GM21381 (cell line): Measurements from ENCODE around the gene VPS39.
"Not testable (repeated sequence)": the region's sequence is repeated elsewhere in the genome, so short reads cannot be mapped to it uniquely, and the experiment has no call there.

Experiments
- ATAC-seq: cut with Tn5 transposase; IDR thresholded peaks from one replicate; pipeline ENCODE4 v1.9.1; 2021; ENCODE audit warnings: mild to moderate bottlenecking, moderate library complexity; ENCODE audit not compliant: unreplicated experiment

The VPS39 gene

GRCh38 chr15:42207674-42208579 is at the start of gene VPS39:
Gene VPS39, minus strand, starts transcription at chr15:42208304. Its CDS starts 151 bp downstream, at chr15:42208153.
- ATAC-seq, result peak; percentile 92

GRCh38 chr15:42253300-42253699 is 45.2 kb upstream of the VPS39 start:
- ATAC-seq, result no peak

- ATAC-seq, result no peak
These were observed 32.7 kb upstream of the VPS39 start for GRCh38 chr15:42240823-42241222.

- no peak for ATAC-seq
These were observed 31.6 kb upstream of the VPS39 start for GRCh38 chr15:42239528-42240182.

GRCh38 chr15:42233107-42233506 is 25.0 kb upstream of the VPS39 start:
- ATAC-seq, result no peak

- ATAC-seq, result no peak
These were observed 24.5 kb upstream of the VPS39 start for GRCh38 chr15:42232606-42233005.

- no peak for ATAC-seq
These were observed 23.0 kb upstream of the VPS39 start for GRCh38 chr15:42231088-42231487.

GRCh38 chr15:42228981-42229380 is 20.9 kb upstream of the VPS39 start:
- ATAC-seq, result not testable (repeated sequence)

- no peak for ATAC-seq
These were observed 19.9 kb upstream of the VPS39 start for GRCh38 chr15:42228036-42228435.

- ATAC-seq, result no peak
These were observed 18.5 kb upstream of the VPS39 start for GRCh38 chr15:42226648-42227047.

GRCh38 chr15:42220216-42220615 is 12.1 kb upstream of the VPS39 start:
- no peak for ATAC-seq

- ATAC-seq, result no peak
These were observed 11.0 kb upstream of the VPS39 start for GRCh38 chr15:42218953-42219592.

GRCh38 chr15:42217568-42217967 is 9.5 kb upstream of the VPS39 start:
- ATAC-seq, result no peak

GRCh38 chr15:42215913-42216829 is 8.1 kb upstream of the VPS39 start:
- no peak for ATAC-seq

GRCh38 chr15:42214600-42214999 is 6.5 kb upstream of the VPS39 start:
- ATAC-seq, result no peak

GRCh38 chr15:42213511-42213910 is 5.4 kb upstream of the VPS39 start:
- no peak for ATAC-seq

GRCh38 chr15:42210696-42211095 is 2.6 kb upstream of the VPS39 start:
- ATAC-seq, result no peak

GRCh38 chr15:42206406-42206805 is 1.7 kb downstream of the VPS39 start:
- no peak for ATAC-seq

GRCh38 chr15:42203891-42204290 is 4.2 kb downstream of the VPS39 start:
- ATAC-seq, result no peak

GRCh38 chr15:42202653-42203052 is 5.5 kb downstream of the VPS39 start:
- ATAC-seq, result no peak

GRCh38 chr15:42201801-42202200 is 6.3 kb downstream of the VPS39 start:
- ATAC-seq, result no peak
